Heart left ventricle (tissue), 16 donors: ENCODE measurements around the gene PRICKLE1. TPM values are rescaled to one million over a fixed set of nuclear protein-coding genes. Genes with fewer than 3 reads are reported as not detected.
A peak's percentile ranks its signal among the peaks of the same experiment; 100 is the strongest.

Source experiments
- ATAC-seq, 4 donors: fragments of 200-7000 bp; cut with Tn5 transposase; one replicate each; pipeline ENCODE4 v1.9.1; 2020 to 2022; ENCODE audit warnings: moderate library complexity in 4 of 4, mild to moderate bottlenecking in 3 of 4, moderate number of reproducible peaks in 1 of 4
- DNase-seq, 5 donors: peaks; one replicate each; pipeline ENCODE4 v3.0.0-alpha.2; 2020
- H3K27ac ChIP-seq, 12 donors: fragments of 200-600 bp; sonication (generic) in 4 of 12; one replicate each; pipeline versions ENCODE4 v1.5.0 to v1.8.0; 2016 to 2022; ENCODE audit warnings: mild to moderate bottlenecking in 2 of 12
- H3K27me3 ChIP-seq, 9 donors: fragments of 200-600 bp; sonication (generic) in 2 of 9; one replicate each; pipeline versions ENCODE4 v1.5.1 to v1.8.0; 2016 to 2022; ENCODE audit warnings: mild to moderate bottlenecking in 3 of 9
- H3K36me3 ChIP-seq, 9 donors: fragments of 200-600 bp; sonication (generic) in 2 of 9; one replicate each; pipeline versions ENCODE4 v1.5.0 to v1.8.0; 2018 to 2022; ENCODE audit warnings: mild to moderate bottlenecking in 2 of 9
- H3K4me1 ChIP-seq, 12 donors: fragments of 200-600 bp; sonication (generic) in 4 of 12; one replicate each; pipeline versions ENCODE4 v1.5.0 to v1.8.0; 2016 to 2022; ENCODE audit warnings: mild to moderate bottlenecking in 3 of 12
- H3K4me3 ChIP-seq, 12 donors: fragments of 200-600 bp; sonication (generic) in 4 of 12; one replicate each; pipeline versions ENCODE4 v1.5.0 to v1.8.0; 2017 to 2022; ENCODE audit warnings: mild to moderate bottlenecking in 9 of 12, moderate library complexity in 4 of 12
- H3K9me3 ChIP-seq, 12 donors: fragments of 200-600 bp; sonication (generic) in 4 of 12; one replicate each; pipeline versions ENCODE4 v1.5.0 to v1.8.0; 2016 to 2022; ENCODE audit warnings: mild to moderate bottlenecking in 1 of 12
- CTCF ChIP-seq, 12 donors: fragments of 200-600 bp; sonication (generic) in 4 of 12; IDR thresholded peaks; one replicate each; pipeline versions ENCODE4 v1.5.0 to v1.8.0; 2018 to 2022; ENCODE audit warnings: antibody characterized with exemption in 12 of 12, mild to moderate bottlenecking in 5 of 12
- POLR2A ChIP-seq, 2 donors: fragments of 450-650 bp; IDR thresholded peaks; one replicate each; pipeline ENCODE4 v1.6.1; 2017; ENCODE audit warnings: antibody characterized with exemption in 2 of 2, mild to moderate bottlenecking in 2 of 2, moderate library complexity in 2 of 2
- WGBS, 4 donors: extraction: QIAGEN DNeasy Blood & Tissue Kit in 2 of 4; methylation state at CpG; one replicate each; pipeline versions ENCODE4 v1.1.5 to v1.1.7; 2013 to 2018; 5-methylcytosine and 5-hydroxymethylcytosine counted together
- intact Hi-C, 10 donors: fragments of 100-400 bp; cut with DNase I; formaldehyde crosslinking; loops; one replicate each; pipeline versions ENCODE4 v1.11.1 to v1.14.2; 2022
- polyA plus RNA-seq, 2 donors: library from polyadenylated mRNA; stranded (reverse); fragments of 200-250 nt; gene quantifications; one replicate each; pipeline ENCODE4 v1.2.3, GENCODE V29; 2013
- total RNA-seq, 9 donors: library from RNA; depleted of rRNA in 2 of 9; stranded (reverse); fragments of >200 nt in 2 of 9; fragmentation: NEBNext Ultra II Directional in 3 of 9; extraction: Animal tissue kit (Norgen Biotek cat#: 25700) in 3 of 9; gene quantifications; one replicate each; pipeline versions ENCODE4 v1.1.0 to v1.2.4, GENCODE V29; 2016 to 2023
- donor health status: ischemic (EF 13 %, LVEDD 7.1; RV severe dilation, severe dysfunction).
- donor health status: healthy with polysubstance abuse.
- donor health status: DM: no; HTN: yes; CAD: no.
- donor health status: DM: no; HTN: no; CAD: no.
- donor health status: ischemic (EF 25% LVEDD 6.9; RV normal size, moderate dysfunction).
- donor health status: ischemic (EF 25% LVEDD 5.7; RV mildly dilated, moderate dysfunction).
- donor health status: healthy.
- donor health status: DM: yes; HTN: yes; CAD: no.
- donor health status: ischemic (EF 35%, LVEDD 5.7; RV mildly dilated, moderate dysfunction).
- donor health status: nonischemic (EF 11% LVEDD 7.7; RV severe dilation, severe dysfunction).
- donor health status: DM: yes; HTN: yes; CAD: no.
- donor health status: PGD.
- donor health status: ischemic (EF 29% LVEDD 5.4; RV normal size, mild dysfunction).
- donor health status: nonischemic (EF 23%, LVEDD 6.1; RV moderate dilation, normal function).

PRICKLE1 gene
- total and polyA plus RNA-seq, 11 donors = 3.2 to 39.2 (median 20.7) TPM

DNA sequence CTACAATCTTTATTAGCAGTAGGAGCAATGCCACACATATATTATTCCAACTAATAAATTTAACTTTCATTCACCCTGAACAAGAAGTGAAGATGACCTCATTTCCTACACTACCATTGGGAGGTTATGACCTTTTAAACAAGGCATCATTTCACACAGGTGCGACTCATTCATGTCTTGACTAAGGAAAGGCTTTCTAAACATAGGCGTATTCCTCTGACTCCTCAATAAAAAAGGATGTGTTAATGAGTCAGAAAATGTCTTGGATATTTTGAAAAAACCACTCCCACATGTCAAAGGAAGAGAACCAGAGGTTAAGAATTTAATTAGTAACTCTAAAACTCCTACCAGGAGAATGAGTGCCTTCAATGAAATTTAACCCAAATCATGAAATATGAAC, 115.2 kb downstream of the PRICKLE1 start:
- Histone ChIP-seq H3K36me3 (peaks cover 0 to 29% (median 10%) of the 10 kb centered on the region in 9 donors), H3K4me3 (no peak overlapping the region), H3K9me3 (no peaks in the 10 kb centered on the region), H3K4me1 (peaks cover 3 to 71% (median 39%) of the 10 kb centered on the region in 12 donors), H3K27me3 (no peaks in the 10 kb centered on the region), H3K27ac (peak overlapping the region in 3 of 12 donors; percentile 1 to 35 (median 3))
- no peak for DNase-seq
- intact Hi-C loops = loop anchor here in 2 of 10 donors (10.0 kb wide), 2 partner anchors 240 to 330 kb away; partner anchors contain the start of genes GXYLT1 (in 1 of the 2) and YAF2 (in 1 of the 2)
- TF ChIP-seq CTCF (IDR thresholded peaks at IDR 0.05) = no peak
- no peak for TF ChIP-seq POLR2A (IDR thresholded peaks at IDR 0.05)
- peak in 3 of 4 donors; percentile 41 to 65 (median 57) for ATAC-seq
- 49 to 54% (median 51%) methylated on average over 2 of the region's 2 CpGs for WGBS, 4 donors

DNA sequence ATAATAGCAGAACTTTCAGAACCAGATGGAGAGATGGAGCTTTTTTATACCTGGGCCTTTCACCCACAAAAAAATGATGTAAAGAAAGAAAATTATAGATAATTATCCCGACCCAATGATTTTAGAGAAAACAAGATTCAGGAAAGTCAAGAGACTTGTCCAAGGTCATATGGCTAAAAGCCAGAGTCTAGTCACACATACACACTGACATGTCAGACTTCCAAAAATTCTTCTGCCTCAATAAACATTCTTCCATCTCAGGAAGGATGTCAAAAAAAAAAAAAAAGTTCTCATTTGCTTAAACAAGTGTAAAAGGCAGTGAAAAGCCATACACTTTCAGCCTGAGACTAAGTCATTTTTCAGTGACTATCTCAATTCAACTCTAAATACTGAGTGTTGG, 116.0 kb downstream of the PRICKLE1 start:
- H3K4me1 ChIP-seq = peaks cover 3 to 71% (median 43%) of the 10 kb centered on the region in 12 donors
- TF ChIP-seq POLR2A (IDR thresholded peaks at IDR 0.05) = no peak
- no peak for TF ChIP-seq CTCF (IDR thresholded peaks at IDR 0.05)

DNA sequence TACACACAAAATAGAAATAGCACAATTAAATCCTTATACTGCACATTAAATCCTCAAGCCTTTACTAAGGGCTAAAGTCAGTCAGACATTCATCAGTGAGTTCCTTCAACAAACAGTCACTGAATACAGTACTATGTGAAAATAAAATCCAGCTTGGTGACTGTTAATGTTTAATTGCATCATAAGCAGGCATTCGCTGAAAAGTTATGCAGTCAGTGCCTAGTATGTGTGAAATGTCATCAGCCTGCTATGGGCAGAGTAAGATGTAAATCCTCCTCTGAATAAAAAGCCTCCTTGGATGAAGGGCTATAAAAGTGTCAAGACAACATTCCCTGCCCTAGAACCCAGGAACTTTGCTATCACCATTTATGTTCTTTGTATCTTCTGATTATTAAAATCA, 116.4 kb downstream of the PRICKLE1 start:
- TF ChIP-seq POLR2A (IDR thresholded peaks at IDR 0.05) = no peak
- no peak for TF ChIP-seq CTCF (IDR thresholded peaks at IDR 0.05)
- Histone ChIP-seq H3K27ac (peak overlapping the region in 4 of 12 donors; percentile 0 to 61 (median 22)), H3K9me3 (no peaks in the 10 kb centered on the region), H3K27me3 (no peaks in the 10 kb centered on the region), H3K36me3 (peaks cover 0 to 42% (median 23%) of the 10 kb centered on the region in 9 donors), H3K4me1 (peaks cover 3 to 70% (median 46%) of the 10 kb centered on the region in 12 donors), H3K4me3 (no peak overlapping the region)
- DNase-seq (no peak), ATAC-seq (peak in 1 of 4 donors; percentile 7)
- 39 to 55% (median 44%) methylated on average over 1 of the region's 1 CpG for whole genome bisulfite sequencing, 4 donors
- intact Hi-C loops = loop anchor here in 2 of 10 donors (10.0 kb wide), 2 partner anchors 238 to 328 kb away; partner anchors contain the start of genes GXYLT1 (in 1 of the 2) and YAF2 (in 1 of the 2)

More for the DNA sequence above, 116.0 kb downstream of the PRICKLE1 start:
- no peaks in the 10 kb centered on the region for H3K9me3 ChIP-seq
- H3K4me3 ChIP-seq = no peak overlapping the region
- intact Hi-C loops = loop anchor here in 2 of 10 donors (10.0 kb wide), 2 partner anchors 239 to 329 kb away; partner anchors contain the start of genes GXYLT1 (in 1 of the 2) and YAF2 (in 1 of the 2)
- WGBS, 4 donors = 29 to 57% (median 38%) methylated on average over 1 of the region's 1 CpG
- DNase-seq (no peak), ATAC-seq (no peak)
- peak overlapping the region in 4 of 12 donors; percentile 0 to 29 (median 15) for H3K27ac ChIP-seq
- no peaks in the 10 kb centered on the region for H3K27me3 ChIP-seq
- H3K36me3 ChIP-seq = peaks cover 0 to 37% (median 18%) of the 10 kb centered on the region in 9 donors

- H3K4me1 ChIP-seq = peaks cover 3 to 73% (median 46%) of the 10 kb centered on the region in 12 donors
Measured at GRCh38 chr12:42472376-42472775, 117.2 kb downstream of the PRICKLE1 start.

More at GRCh38 chr12:42472376-42472775, 117.2 kb downstream of the PRICKLE1 start:
- no peaks in the 10 kb centered on the region for H3K9me3 ChIP-seq
- intact Hi-C loops = loop anchor here in 2 of 10 donors (10.0 kb wide), 2 partner anchors 238 to 328 kb away; partner anchors contain the start of genes GXYLT1 (in 1 of the 2) and YAF2 (in 1 of the 2)
- TF ChIP-seq POLR2A (IDR thresholded peaks at IDR 0.05) (no peak), CTCF (IDR thresholded peaks at IDR 0.05) (no peak)
- H3K4me3 ChIP-seq = no peak overlapping the region
- no peaks in the 10 kb centered on the region for H3K27me3 ChIP-seq
- 76 to 82% (median 77%) methylated on average over 3 of the region's 3 CpGs for WGBS, 4 donors
- H3K27ac ChIP-seq = peak overlapping the region in 8 of 12 donors; percentile 15 to 61 (median 30)
- ATAC-seq (no peak), DNase-seq (no peak)
- peaks cover 0 to 49% (median 25%) of the 10 kb centered on the region in 9 donors for H3K36me3 ChIP-seq
